Measurements from ENCODE around the gene ZNF160.
"Not testable (repeated sequence)": the region's sequence is repeated elsewhere in the genome, so short reads cannot be mapped to it uniquely, and the experiment has no call there.

DNA sequence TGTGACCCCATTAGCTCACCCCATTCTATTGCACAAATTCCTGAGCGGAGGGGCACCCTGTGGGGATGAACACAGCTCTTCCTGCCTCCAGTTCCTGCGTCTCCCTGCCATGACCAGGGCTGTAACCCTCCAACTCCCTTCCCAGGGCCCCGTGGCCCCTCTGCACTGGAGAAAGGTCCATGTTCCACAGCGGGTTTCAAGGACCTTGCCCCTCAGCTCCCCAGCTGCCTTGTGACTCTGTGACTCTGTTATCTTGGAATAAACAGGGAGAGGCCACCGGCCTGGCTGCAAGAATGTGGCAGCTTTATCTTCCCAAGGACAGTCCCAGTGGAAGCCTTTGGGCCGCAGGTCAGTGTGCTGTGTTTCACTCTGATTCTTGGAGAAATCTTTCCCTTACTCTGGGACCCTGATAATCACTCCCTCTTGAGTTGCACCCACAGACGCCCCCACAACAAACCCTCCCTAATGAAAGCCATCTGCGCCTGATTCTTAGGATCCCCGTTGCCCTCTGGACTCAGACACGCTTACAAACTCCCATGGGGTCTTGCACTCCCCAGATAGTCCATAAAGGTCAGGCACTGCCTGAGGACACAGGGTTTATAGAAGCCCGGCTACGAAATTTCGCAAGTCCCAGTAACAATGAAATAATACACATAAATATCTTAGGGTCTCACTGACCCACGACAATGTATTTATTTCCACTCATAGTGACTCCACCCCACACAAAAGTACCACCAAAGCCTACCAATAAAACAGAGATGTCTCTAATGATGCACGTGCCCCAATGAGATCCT is 23.7 kb upstream of the ZNF160 start:
- not testable (repeated sequence) for TF ChIP-seq CREB1 (CRISPR knock-in tag; IDR thresholded peaks at IDR 0.05; ENCODE audit: low read depth); CTCF (conservative IDR thresholded peaks at IDR 0.05; ENCODE audit: low read depth in 2 of 2); EZH2phosphoT487 (IDR thresholded peaks at IDR 0.05; ENCODE audit: unreplicated experiment); EZH2 (IDR thresholded peaks at IDR 0.05; ENCODE audit: low read depth, unreplicated experiment); POLR2AphosphoS5 (IDR thresholded peaks at IDR 0.05; ENCODE audit: low read depth)
- TF ChIP-seq, protein P1, sequence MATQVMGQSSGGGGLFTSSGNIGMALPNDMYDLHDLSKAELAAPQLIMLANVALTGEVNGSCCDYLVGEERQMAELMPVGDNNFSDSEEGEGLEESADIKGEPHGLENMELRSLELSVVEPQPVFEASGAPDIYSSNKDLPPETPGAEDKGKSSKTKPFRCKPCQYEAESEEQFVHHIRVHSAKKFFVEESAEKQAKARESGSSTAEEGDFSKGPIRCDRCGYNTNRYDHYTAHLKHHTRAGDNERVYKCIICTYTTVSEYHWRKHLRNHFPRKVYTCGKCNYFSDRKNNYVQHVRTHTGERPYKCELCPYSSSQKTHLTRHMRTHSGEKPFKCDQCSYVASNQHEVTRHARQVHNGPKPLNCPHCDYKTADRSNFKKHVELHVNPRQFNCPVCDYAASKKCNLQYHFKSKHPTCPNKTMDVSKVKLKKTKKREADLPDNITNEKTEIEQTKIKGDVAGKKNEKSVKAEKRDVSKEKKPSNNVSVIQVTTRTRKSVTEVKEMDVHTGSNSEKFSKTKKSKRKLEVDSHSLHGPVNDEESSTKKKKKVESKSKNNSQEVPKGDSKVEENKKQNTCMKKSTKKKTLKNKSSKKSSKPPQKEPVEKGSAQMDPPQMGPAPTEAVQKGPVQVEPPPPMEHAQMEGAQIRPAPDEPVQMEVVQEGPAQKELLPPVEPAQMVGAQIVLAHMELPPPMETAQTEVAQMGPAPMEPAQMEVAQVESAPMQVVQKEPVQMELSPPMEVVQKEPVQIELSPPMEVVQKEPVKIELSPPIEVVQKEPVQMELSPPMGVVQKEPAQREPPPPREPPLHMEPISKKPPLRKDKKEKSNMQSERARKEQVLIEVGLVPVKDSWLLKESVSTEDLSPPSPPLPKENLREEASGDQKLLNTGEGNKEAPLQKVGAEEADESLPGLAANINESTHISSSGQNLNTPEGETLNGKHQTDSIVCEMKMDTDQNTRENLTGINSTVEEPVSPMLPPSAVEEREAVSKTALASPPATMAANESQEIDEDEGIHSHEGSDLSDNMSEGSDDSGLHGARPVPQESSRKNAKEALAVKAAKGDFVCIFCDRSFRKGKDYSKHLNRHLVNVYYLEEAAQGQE (IDR thresholded peaks at IDR 0.05; ENCODE audit: unreplicated experiment): not testable (repeated sequence)
